Ishikawa (cell line): ENCODE results near the gene WSCD2.

Experiments
- MAX ChIP-seq: IDR thresholded peaks from 2 replicates; pipeline ENCODE4 v1.6.1; 2012
- RAD21 ChIP-seq: IDR thresholded peaks from 2 replicates; pipeline ENCODE4 v1.6.1; 2012; ENCODE audit warnings: low read depth
- USF1 ChIP-seq: IDR thresholded peaks from 2 replicates; pipeline ENCODE4 v1.6.1; 2012
- ZBTB7A ChIP-seq: IDR thresholded peaks from 2 replicates; pipeline ENCODE4 v1.6.1; 2012; ENCODE audit warnings: low read depth

GRCh38 chr12:108144080-108144479 lies 15.0 kb downstream of the WSCD2 start:
- TF ChIP-seq ZBTB7A: no peak
- TF ChIP-seq USF1: no peak
- no peak for TF ChIP-seq RAD21
- no peak for TF ChIP-seq MAX
